ENCODE measurements around the gene PTPRF.
"Not testable (repeated sequence)": the region's sequence is repeated elsewhere in the genome, so short reads cannot be mapped to it uniquely, and the experiment has no call there.

PTPRF gene

DNA sequence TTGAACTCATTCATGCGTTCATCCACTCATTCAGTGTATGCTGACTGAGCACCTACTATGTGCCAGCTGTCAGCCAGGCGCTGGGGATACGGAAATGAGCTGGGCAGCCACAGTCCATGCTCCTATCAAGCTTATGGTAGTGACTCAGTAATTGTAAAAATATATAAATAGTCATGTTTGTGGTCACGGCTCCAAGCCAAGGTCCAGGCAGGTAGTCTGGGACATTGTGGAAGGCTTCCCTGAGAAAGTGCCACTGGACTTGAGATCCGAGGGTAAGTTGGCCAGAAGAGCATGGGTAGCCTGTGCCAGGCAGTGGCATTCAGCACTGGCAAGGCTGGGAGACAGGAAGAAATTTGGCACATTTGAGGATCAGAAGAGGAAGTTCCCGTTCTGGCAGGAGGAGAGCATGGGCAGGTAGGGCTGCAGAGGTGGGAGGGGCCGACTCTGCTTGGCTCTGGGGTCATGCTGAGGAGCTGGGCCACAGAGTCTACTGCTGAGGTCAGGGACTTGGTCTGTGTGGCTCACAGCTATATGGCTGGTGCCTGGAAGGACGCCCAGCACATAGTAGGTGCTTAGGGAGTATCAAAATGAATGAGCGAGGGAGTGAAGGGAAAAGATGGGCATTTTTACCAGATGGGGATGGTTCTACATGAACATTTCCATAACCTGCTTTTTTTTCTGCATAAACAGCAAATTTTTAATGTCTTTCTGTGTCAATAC, 6.9 kb downstream of the PTPRF start:
- DNase-seq (ENCODE audit: low read depth, low spot score): no peak

- no peak for DNase-seq (ENCODE audit: low read depth, low spot score)
Measured at GRCh38 chr1:43538143-43538487, 7.4 kb downstream of the PTPRF start.

- no peak for DNase-seq (ENCODE audit: low read depth, low spot score)
Measured at GRCh38 chr1:43538969-43539368, 8.3 kb downstream of the PTPRF start.

- DNase-seq (ENCODE audit: low read depth, low spot score): no peak
Measured at GRCh38 chr1:43539726-43540434, 9.2 kb downstream of the PTPRF start.

DNA sequence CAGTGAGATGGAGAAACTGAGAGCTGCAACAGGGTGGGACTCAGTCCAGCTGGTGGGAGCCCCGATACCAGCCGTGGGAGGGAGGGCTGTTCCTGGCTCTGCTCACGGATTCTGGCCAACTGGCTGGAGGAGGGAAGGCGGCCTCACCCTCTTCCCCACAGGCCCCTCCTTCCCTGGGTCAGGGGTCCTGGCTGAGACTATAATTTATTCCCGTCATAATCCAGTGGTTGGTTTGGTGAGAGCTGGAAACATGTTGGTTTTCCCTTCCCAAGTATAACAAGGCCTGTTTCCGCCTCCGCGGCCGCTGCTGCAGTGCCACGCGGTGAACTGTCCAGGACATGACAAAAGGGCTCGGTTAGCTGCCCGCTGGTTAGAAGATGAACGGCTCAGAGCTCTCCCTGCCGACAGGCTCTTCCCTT, 10.0 kb downstream of the PTPRF start:
- DNase-seq (ENCODE audit: low read depth, low spot score): no peak

DNA sequence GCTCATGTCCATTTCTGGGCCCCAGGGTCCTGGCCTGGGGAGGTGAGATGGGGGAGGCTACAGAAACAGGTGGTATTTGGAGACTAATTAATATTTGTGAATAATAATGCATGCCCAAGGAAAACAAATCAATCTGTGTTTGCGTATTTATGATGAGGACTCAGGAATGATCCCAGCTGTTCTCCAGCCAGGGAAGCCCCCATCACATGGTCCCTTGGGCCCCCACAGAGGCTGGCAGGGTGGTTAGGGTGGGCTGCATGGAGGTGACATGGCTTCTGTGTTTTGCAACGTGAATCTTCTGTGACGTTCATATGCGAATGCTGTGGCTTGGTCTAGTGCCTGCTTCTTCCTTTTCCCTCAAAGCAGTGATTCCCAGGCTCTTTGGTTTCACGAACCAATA, 10.5 kb downstream of the PTPRF start:
- DNase-seq (ENCODE audit: low read depth, low spot score): no peak

DNA sequence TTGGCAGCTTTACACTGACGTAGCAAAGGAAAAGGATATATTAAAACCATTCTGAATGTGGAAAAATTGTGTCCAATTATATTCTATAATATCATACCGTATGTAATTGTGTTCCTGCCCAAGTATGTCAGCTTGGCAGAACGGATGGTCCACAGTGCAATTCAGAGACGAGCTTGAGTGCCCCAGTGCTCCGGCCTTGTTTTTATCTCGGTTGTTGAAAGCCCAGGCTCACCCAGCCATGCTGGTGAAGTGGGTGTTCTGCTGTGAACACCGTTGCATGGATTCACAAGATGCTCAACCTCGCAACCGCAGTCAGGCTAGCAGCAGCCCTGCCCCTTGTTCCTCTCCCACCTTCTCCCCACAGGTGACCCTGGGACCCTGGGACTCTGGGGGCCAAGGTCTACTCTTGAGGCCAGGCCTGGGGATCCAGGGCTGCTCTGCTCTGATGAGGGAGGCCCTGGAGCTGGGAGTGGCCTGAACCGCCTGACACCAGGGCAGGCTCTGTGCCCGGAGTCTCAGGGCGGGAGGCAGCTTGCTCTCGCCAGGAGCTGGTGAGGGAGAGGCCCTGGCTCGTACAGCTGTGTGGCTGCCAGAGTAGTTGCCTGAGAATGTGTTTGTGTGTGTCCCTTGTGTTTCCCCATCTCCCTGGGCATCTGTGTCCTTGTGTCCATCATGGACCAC, 11.2 kb downstream of the PTPRF start:
- no peak for DNase-seq (ENCODE audit: low read depth, low spot score)

GRCh38 chr1:43542527-43543458, 12.1 kb downstream of the PTPRF start:
- DNase-seq (ENCODE audit: low read depth, low spot score): no peak

- DNase-seq (ENCODE audit: low read depth, low spot score): no peak
Measured at GRCh38 chr1:43543567-43543966, 12.9 kb downstream of the PTPRF start.

GRCh38 chr1:43545339-43545694, 14.6 kb downstream of the PTPRF start:
- no peak for DNase-seq (ENCODE audit: low read depth, low spot score)

DNA sequence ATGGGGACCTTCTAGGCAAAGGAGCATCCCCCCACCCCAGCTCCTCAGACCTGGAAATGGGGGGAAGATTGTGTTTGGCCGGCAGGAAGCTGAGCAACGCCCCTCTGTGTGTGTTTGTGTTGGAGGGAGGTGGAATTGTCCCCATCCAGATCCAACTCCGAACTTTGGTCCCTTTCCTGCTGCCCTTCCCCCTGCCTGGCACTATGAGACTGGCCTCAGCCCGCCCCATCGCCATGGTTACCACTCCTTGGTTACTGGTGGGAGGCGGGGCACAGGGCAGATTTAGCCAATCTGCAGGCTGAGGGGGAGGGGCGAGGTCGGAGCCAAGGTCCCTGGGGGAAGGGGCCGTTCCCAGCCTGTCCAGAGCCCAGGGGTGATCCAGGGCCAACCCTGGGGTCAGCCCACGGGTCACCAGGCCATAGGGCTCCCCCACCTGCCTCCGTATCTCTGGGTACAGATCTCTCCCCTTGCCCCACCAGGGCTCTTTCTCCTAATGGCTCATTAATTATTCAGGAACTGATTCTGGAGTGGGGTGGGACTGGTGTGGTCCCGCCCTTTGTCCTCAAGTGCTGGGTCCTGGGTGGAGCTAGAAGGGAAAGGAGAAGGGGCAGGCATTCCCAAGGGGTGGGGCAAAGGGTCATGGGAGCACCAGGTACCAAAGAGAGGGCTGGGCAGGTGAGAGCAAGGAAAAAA, 15.2 kb downstream of the PTPRF start:
- DNase-seq (ENCODE audit: low read depth, low spot score): no peak

GRCh38 chr1:43546388-43547100, 15.9 kb downstream of the PTPRF start:
- no peak for DNase-seq (ENCODE audit: low read depth, low spot score)

DNA sequence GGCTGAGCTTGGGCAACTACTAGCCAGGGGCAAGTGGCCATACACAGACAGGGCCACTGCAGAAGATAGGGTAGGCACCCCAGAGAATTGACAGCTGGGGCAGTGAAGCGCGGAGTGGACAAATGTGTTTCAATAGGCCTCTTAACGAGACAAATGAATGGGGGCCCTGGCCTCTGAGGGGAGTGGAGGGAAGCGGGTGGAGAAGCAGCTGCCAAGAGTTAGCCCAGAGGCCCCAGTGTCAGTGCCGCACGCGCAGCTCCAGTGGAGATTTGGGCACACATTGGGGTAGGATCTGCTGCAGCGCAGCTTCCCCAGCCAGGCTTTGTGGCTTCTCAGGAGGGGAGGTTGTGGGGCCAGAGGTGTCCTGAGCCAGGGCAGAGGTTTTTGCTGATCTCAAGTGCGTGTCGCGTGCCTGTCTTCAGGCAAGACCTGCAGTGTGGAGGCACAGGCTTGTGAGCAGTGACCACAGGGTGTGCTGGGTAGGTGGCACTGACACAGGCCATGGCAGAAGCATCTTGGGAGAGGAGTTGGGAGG, 16.9 kb downstream of the PTPRF start:
- no peak for DNase-seq (ENCODE audit: low read depth, low spot score)

- DNase-seq (ENCODE audit: low read depth, low spot score): no peak
Measured at GRCh38 chr1:43548285-43549271, 17.9 kb downstream of the PTPRF start.

GRCh38 chr1:43549394-43549793, 18.7 kb downstream of the PTPRF start:
- not testable (repeated sequence) for DNase-seq (ENCODE audit: low read depth, low spot score)

DNA sequence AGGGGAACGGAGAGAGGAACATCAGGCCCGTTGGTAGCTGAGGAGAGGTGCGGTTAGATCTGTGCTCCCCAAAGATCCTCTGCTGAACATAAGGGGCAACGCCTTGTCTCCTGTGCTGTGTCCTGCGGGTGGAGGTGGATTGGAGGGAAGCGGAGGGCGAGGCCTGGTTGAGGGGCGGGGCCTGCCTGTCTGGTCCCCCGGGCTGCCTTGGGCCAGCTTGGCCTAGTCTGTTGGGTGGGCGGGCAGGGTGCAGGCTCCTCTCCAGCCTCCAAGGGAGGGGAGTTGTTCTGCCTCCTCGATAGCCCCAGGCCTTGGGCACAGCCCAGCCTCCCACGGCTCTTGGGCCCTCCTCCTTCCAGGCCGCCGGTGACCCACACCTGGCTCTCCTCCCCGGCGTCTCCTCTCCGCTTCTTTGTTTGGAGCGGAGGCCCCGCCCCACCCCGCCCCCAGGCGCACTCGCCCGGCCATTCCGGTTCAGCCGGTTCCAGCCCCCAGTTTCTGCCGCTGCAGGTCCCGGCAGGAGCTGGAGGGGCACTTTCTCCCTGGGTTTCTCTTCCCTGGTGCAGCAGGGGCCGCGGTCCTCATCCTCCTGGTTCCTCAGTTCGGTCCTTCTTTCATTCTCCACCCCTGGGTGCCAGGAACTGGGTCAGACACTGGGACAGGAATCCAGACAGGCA, 19.4 kb downstream of the PTPRF start:
- no peak for DNase-seq (ENCODE audit: low read depth, low spot score)

- DNase-seq (ENCODE audit: low read depth, low spot score): no peak
Measured at GRCh38 chr1:43550598-43551246, 20.0 kb downstream of the PTPRF start.

DNA sequence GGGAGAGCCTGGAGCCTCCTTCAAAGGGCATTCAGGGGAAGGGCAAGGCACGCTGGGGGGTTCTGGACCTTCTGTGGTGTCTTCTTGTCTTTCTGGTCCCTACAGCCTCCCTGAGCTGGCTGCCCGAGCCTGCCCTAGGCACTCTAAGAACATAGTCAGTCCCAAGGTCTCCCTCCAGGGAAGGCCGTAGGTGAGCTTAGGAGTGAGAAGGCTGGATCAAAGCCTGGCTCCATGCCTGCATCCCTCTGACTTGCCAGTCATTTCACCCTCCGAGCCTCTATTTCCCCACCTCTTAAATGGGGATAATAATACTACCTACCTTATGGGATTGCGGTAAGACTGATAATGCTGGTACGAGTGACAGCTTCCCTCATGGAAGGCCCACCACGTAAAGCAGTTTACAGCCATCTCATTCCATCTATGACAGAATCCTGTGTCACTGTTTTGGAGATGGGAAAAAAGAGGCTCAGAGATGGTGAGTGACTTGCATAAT, 20.8 kb downstream of the PTPRF start:
- no peak for DNase-seq (ENCODE audit: low read depth, low spot score)

Measured in smooth muscle cell of the brain vasculature (primary cell).